NB4 (cell line): ENCODE results near the gene ARL4A.

Experiments used
- DNase-seq: peaks from one replicate; pipeline ENCODE4 v3.0.0; 2010; ENCODE audit warnings: low read depth
- H3K4me3 ChIP-seq: one replicate; pipeline ENCODE4 v1.5.1; 2011; ENCODE audit warnings: mild to moderate bottlenecking, low read depth, low read length, moderate library complexity
- CTCF ChIP-seq: IDR thresholded peaks from one replicate; pipeline ENCODE4 v1.5.1; 2012; ENCODE audit warnings: low read depth, low read length
- MAX ChIP-seq: IDR thresholded peaks from 2 replicates; pipeline ENCODE4 v1.6.1; 2011; ENCODE audit warnings: low read depth, low read length
- MYC ChIP-seq: IDR thresholded peaks from 2 replicates; pipeline ENCODE4 v1.6.1; 2011; ENCODE audit warnings: low read depth, low read length
- POLR2A ChIP-seq: IDR thresholded peaks from 2 replicates; pipeline ENCODE4 v1.6.1; 2011; ENCODE audit warnings: mild to moderate bottlenecking; ENCODE audit not compliant: insufficient read length; ENCODE audit errors: extremely low read depth

Gene ARL4A

DNA sequence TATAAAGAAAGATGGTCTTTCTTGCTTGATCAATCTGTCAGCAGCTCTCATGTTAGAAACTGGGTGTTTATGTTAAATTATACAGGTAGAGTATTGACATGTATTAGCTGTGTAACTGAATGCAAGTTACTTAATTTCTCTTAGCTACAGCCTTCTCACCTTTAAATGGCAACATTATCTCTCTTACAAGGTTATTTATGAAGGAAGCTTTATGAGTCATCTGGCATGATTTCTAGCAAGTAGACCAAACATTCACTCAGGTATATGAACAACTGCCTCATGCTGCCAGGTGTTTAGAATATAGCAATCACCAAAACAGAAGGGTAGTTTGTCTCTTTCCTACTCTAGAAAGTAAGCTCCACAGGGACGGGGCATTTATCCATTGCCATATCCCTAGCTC lies 8.5 kb downstream of the ARL4A start:
- no peak for TF ChIP-seq CTCF
- no peak overlapping the region for H3K4me3 ChIP-seq
- no peak for DNase-seq

DNA sequence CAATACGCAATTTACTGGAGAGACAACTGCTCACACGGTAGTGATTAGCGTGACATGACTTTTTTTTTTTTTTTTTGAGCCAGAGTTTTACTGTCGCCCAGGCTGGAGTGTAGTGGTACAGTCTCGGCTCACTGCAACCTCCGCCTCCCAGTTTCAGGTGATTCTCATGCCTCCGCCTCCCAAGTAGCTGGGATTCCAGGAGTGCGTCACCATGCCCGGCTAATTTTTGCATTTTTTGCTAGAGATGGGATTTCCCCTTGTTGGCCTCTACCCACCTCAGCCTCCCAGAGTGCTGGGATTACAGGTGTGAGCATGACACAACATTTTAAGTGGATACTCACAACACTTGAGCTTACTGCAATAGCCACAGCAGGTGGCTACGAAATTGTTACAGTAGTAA lies 11.9 kb downstream of the ARL4A start:
- TF ChIP-seq MAX: no peak
- no peak for TF ChIP-seq POLR2A
- TF ChIP-seq CTCF: no peak
- no peak for TF ChIP-seq MYC

GRCh38 chr7:12701433-12701832 lies 14.0 kb downstream of the ARL4A start:
- no peak for DNase-seq
- no peak overlapping the region for H3K4me3 ChIP-seq
- TF ChIP-seq CTCF (no peak), MAX (no peak), MYC (no peak), POLR2A (no peak)

More for the DNA sequence above, 11.9 kb downstream of the ARL4A start:
- H3K4me3 ChIP-seq: no peak overlapping the region
- no peak for DNase-seq

GRCh38 chr7:12703881-12704280 lies 16.4 kb downstream of the ARL4A start:
- no peak for DNase-seq
- TF ChIP-seq CTCF: no peak
- H3K4me3 ChIP-seq: no peak overlapping the region

DNA sequence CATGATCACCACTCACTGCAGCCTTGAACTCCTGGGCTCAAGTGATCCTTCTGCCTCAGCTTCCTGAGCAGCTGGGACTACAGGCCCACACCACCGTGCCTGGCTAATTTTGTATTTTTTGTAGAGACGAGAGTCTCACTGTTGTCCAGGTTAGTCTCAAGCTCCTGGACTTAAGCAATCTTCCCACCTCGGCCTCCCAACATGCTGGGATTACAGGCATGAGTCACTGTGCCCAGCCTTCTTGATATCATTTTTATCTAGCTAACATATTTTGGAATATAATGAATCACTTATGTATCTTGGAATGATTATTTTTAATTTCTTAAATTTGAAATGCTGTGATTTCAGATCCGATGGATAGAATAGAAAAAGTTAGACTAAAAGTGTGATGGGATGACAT lies 18.4 kb downstream of the ARL4A start:
- H3K4me3 ChIP-seq: no peak overlapping the region
- TF ChIP-seq MYC (no peak), MAX (no peak), CTCF (no peak), POLR2A (no peak)
- DNase-seq: no peak

DNA sequence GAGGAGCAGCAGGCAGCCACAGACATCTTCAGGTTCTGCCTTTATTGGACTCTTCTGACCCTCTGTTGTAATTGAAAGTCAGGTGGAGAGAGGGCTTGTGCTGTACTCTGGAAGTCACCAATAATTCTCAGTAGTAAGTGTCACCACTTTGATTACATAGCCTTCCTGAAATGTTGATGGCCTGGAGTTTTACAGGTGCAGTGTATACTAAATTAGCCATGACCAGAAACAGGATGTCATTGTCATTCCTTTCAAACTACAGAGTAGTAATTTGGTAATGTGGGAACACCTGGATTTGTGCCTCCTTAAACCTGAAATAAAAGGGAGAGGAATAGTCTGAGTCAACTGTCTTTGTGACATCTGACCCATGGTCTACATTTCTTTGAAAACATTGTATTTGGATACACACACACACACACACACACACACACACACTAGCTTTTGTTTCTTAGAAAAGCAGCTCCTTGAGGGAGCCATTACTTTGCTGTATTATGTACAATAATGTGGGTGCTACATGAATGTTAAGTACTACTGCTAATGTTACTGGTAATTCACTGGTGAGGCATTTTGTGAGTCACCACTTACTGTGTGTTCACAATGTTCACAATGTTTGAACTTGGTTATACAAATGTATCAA lies 19.6 kb downstream of the ARL4A start:
- no peak overlapping the region for H3K4me3 ChIP-seq
- no peak for TF ChIP-seq POLR2A
- no peak for TF ChIP-seq CTCF
- TF ChIP-seq MAX: no peak
- no peak for TF ChIP-seq MYC
- no peak for DNase-seq
